A172 (cell line): ENCODE measurements around the gene ANKRD40. TPM values are rescaled to one million over a fixed set of nuclear protein-coding genes. Genes with fewer than 3 reads are reported as not detected.
"Not testable (repeated sequence)": the region's sequence is repeated elsewhere in the genome, so short reads cannot be mapped to it uniquely, and the experiment has no call there.

Experiments
- DNase-seq: peaks from one replicate; pipeline ENCODE4 v3.0.0-alpha.2; 2015; ENCODE audit warnings: low spot score
- total RNA-seq: library from RNA; depleted of rRNA; stranded (reverse); fragments of >200 nt; shearing (Covaris generic); gene quantifications from 2 replicates; pipeline ENCODE4 v1.2.3, GENCODE V29; 2014

The ANKRD40 gene
- total RNA-seq, 1 experiment from 2014 or later: 54.6 TPM

DNA sequence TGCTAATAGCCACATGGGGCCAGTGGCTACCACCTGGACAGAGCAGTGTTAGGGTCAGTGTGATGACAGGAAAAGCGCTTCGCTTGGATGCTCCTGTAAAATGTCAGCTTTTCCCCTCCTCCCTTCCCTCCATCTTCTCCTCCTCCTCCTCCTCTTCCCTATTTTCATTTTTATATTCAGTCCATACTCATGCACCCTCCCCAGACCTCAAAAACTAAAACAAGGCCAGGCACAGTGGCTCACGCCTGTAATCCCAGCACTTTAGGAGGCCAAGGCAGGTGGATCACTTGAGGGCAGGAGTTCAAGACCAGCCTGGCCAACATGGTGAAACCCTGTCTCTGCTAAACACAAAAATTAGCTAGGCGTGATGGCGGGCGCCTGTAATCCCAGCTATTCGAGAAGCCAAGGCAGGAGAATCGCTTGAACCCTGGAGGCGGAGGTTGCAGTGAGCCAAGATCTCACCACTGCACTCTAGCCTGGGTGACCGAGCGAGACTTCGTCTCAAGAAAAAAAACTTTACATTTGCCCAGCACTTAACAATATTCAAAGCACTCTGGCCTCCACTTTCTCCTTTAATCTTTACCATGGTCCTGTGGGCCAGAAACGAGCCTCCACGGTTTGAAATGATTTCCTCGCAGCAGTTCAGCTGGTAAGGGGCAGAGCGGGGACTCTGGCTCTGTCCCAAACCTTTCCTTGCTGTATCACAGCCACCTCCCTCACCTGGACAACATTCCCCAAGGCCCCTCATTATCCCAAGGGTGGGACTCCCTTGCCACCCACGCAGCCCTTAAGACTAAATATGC, 21.8 kb downstream of the ANKRD40 start:
- no peak for DNase-seq

GRCh38 chr17:50685334-50685665, 22.4 kb downstream of the ANKRD40 start:
- DNase-seq: no peak

- no peak for DNase-seq
These were observed 22.9 kb downstream of the ANKRD40 start for GRCh38 chr17:50684612-50685333.

GRCh38 chr17:50684288-50684611, 23.5 kb downstream of the ANKRD40 start:
- DNase-seq: no peak

DNA sequence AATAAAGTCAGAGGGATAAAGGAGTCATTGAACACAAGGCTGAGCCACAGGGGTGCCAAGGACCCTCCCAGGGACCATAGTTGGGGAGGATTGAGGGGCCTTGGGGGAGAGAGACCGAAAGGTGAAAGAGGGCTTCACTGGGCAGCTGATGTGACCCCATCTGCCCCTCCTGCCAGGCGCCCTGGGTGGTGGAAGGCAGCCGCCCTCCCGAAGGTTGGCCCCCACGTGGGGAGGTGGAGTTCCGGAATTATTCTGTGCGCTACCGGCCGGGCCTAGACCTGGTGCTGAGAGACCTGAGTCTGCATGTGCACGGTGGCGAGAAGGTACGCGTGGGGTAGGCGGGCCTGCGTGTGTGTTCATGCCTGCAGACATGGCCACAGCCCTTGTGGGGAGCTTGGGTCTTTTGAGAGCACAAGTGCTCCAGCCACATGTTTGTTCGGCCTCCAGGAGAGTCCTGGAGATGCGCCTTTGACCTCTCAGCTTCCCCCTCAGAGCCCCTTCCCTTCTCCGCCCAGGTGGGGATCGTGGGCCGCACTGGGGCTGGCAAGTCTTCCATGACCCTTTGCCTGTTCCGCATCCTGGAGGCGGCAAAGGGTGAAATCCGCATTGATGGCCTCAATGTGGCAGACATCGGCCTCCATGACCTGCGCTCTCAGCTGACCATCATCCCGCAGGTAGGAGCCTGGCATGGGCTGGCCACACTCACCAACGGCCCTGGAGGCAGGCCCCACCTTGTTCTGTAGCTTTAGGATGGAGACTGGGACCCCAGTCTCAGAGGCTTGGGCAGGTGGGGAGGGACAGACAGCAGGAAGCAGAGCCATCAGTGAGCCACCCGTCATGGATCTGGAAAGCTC, 24.1 kb downstream of the ANKRD40 start:
- DNase-seq: no peak

DNA sequence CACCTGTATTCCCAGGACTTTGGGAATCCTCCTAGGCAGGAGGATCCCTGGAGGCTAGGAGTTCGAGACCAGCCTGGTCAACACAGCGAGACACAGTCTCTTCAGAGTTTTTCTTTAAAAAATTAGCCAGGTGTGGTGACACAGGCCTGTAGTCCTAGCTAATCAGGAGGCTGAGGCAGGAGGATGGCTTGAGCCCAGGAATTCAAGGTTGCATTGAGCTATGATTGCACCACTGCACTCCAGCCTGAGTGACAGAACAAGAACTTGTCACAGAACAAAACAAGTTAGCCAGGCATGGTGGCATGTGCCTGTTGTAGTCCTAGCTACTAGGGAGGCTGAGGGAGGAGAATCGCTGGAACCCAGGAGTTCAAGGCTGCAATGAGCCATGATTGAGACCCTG, 24.8 kb downstream of the ANKRD40 start:
- no peak for DNase-seq

GRCh38 chr17:50682441-50682840, 25.3 kb downstream of the ANKRD40 start:
- no peak for DNase-seq

DNA sequence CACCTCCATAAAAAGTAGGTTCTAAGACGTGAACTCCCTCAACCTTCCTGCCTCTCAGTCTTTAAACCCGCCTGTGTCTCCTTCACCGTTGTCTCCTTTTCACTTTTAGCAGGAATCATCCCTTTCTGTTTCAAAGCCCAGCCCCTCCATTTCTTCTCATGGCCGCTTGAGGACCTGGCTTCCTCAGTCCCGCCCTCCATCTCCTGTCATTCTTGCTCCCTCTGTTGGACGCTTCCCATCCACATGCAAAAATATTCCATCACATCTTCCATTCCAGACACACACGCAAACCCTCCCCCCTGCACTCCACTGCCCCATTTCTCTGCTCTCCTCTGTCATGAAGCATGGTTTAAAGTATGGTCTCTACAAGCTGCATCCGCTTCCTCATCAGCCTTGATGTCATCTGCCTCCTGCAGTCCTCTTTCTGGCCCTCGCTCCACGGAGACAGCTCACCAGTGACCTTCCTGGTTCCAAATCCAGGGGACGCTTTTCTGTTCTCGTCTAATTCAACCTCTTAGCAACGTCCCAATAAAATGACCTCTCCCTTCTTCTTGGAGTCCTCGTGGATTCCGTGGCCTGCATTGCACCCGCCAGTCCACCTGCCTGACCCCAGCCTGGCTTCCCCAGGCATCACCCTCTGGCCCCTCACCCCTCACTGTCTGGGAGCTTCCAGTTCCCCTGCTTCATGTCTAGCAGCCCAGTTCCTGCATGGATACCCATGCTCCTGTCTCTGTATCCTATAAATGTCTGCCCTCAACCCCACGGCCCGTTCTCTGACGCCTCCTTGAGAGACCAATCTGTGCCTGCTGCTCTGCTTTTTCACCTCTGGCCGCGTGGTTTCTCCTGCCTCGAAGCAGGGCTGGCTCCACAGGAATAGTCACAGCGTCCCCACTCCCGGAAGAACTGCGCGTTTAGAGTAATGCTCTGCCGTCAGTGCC, 26.2 kb downstream of the ANKRD40 start:
- peak; percentile 78 for DNase-seq

DNA sequence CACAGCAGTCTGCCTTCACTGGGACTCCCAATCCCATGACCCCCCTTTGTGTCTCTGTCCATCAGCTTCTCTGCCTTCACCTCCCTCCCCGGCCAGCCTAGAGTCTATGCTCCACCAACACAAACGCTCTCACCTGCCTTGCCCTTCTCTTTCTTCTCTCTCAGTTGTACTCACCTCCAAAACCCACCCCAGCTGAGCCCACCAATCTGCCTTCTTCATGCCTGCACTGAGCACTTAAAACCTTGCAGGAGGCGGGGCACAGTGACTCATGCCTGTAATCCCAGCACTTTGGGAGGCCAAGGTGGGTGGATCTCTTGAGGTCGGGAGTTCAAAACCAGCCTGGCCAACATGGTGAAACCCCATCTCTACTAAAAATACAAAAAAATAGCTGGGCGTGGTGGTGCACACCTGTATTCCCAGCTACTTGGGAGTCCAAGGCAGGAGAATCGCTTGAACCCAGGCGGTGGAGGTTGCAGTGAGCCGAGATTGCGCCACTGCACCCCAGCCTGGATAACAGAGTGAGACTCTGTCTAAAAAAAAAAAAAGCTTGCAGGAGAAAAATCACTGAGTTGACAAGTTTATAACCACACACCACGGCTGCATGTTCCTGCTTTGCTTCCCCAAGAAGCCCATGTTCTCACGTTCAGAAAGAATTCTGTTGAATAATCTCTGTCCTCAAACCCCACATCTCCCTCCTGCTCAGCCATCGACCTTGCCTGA, 27.0 kb downstream of the ANKRD40 start:
- DNase-seq: not testable (repeated sequence)

- no peak for DNase-seq
These were observed 27.6 kb downstream of the ANKRD40 start for GRCh38 chr17:50680126-50680525.

- no peak for DNase-seq
These were observed 28.6 kb downstream of the ANKRD40 start for GRCh38 chr17:50679008-50679544.

DNA sequence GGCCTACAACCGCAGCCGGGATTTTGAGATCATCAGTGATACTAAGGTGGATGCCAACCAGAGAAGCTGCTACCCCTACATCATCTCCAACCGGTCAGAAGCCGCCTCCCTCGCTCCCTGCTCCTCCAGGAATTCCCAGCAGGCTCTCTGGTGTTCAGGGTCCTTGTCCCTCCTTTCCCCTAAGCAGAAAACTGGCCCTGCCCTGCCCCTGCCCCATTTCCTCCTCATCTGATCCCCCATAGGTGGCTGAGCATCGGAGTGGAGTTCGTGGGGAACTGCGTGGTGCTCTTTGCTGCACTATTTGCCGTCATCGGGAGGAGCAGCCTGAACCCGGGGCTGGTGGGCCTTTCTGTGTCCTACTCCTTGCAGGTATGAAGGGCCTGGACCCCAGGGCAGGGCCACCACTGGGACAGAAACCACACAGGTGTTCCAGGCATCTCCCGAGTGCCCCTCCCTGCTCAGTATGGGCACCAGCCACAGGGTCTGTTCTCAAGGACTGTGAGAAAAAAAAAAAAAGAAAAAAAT, 29.8 kb downstream of the ANKRD40 start:
- DNase-seq: no peak

DNA sequence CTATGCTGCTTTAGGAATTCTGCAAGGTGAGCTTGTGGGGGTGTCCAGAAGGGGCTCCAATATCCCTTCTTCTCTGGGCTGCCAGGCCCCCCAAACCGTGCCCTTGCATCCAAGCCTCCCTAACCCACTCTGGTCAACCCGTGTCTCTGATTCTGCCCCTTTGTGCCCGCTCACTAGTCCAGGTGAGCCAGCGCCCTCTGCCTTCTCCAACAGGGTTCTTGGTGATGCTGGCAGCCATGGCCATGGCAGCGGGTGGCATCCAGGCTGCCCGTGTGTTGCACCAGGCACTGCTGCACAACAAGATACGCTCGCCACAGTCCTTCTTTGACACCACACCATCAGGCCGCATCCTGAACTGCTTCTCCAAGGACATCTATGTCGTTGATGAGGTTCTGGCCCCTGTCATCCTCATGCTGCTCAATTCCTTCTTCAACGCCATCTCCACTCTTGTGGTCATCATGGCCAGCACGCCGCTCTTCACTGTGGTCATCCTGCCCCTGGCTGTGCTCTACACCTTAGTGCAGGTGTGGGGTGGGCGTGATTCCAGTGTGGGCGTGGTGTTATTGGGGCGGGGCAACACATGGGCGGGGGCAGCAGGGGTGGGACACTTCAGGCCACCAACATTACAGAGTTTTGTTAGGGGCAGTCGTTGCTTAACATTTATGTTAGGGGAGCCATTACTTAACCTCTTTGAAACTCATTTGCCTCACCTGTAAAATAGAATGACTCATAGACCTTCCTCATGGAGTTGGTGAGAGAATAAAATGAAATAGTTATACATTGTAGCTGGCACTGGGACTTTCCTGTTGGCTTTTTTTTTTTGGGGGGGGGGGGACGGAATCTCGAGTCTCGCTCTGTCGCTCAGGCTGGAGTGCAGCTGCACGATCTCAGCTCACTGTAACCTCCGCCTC, 31.4 kb downstream of the ANKRD40 start:
- no peak for DNase-seq

GRCh38 chr17:50675627-50676026, 32.1 kb downstream of the ANKRD40 start:
- no peak for DNase-seq

- DNase-seq: no peak
These were observed 32.5 kb downstream of the ANKRD40 start for GRCh38 chr17:50675190-50675589.

DNA sequence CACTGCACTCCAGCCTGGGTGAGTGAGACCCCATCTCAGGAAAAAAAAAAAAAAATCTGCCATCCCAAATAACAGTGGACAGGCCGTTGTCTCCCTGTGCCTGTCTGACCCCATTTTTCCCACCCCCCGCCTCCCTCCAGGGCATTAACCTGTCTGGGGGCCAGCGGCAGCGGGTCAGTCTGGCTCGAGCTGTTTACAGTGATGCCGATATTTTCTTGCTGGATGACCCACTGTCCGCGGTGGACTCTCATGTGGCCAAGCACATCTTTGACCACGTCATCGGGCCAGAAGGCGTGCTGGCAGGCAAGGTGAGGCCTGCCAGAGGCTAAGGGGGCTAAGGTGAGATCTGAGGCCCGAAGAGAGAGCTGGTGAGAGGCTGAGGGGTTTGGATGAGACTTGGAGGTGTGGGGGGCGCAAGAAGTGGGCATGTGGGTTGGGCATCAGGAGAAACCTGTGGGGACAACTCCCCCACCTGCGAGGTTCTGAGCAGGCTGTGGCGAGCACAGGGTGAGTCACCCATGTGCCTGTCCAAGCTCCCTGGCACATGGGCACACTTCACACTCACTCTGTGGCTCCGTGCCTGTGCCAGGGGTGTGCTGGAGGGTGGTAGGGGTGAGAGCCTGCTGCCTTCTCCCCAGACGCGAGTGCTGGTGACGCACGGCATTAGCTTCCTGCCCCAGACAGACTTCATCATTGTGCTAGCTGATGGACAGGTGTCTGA, 34.7 kb downstream of the ANKRD40 start:
- DNase-seq: peak; percentile 32

DNA sequence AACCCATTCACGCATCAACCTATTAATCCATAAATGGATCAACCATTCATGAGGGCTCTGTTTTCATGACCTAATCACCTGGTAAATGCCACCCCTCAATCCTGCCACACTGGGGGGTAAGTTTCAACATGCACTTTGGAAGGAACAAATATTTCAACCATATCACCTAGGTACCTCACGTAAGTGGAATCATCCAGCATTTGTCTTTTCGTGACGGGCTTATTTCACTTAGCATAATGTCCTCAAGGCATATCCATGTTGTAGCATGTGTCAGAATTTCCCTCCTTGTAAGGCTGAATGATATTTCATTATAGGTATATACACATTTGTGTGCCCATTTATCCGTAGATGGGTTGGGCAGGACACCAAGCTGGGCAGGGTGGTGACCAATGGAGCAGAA, 35.6 kb downstream of the ANKRD40 start:
- DNase-seq: no peak

GRCh38 chr17:50668838-50669581, 38.7 kb downstream of the ANKRD40 start:
- no peak for DNase-seq
